T-cell (primary cell): ENCODE measurements around the gene RAB9A. TPM values are rescaled to one million over a fixed set of nuclear protein-coding genes. Genes with fewer than 3 reads are reported as not detected.

Experiments
- ATAC-seq, 4 experiments: fragments of 200-7000 bp in 3 of 4; fragments of 150-1000 bp in 1 of 4; cut with Tn5 transposase; replicated peaks in 1 of 4; 1 replicate in 3 of 4; 2 replicates in 1 of 4; pipeline ENCODE4 v1.10.0; 2021; ENCODE audit warnings: moderate library complexity in 3 of 4, mild to moderate bottlenecking in 2 of 4, moderate number of reproducible peaks in 1 of 4
- CTCF ChIA-PET, 2 donors: fragments of 300-600 bp; sonication (Branson Sonifier 250); formaldehyde crosslinking; loops; one replicate each; lab custom pipeline; 2022; ENCODE audit warnings: antibody characterized with exemption in 2 of 2; lab: Charles Lee
- POLR2A ChIA-PET, 2 donors: fragments of 300-600 bp; sonication (Branson Sonifier 250); formaldehyde crosslinking; loops; one replicate each; lab custom pipeline; 2022; ENCODE audit warnings: antibody characterized with exemption in 2 of 2; lab: Charles Lee
- DNase-seq, 35 experiments: peaks; one replicate each; pipeline versions ENCODE4 v3.0.0 to v3.0.0-alpha.2; 2013 to 2023
- H3K27ac ChIP-seq: one replicate; pipeline ENCODE4 v1.5.1; 2013; ENCODE audit warnings: low read length
- H3K27me3 ChIP-seq, 2 experiments: replicated peaks in 1 of 2; 1 replicate in 1 of 2; 2 replicates in 1 of 2; pipeline versions ENCODE4 v1.6.1 to v1.7.0; 2013; ENCODE audit warnings: low read length in 1 of 2, mixed read lengths in 1 of 2; ENCODE audit not compliant: control insufficient read depth in 2 of 2, insufficient read depth in 2 of 2; ENCODE audit errors: extremely low read depth in 1 of 2
- H3K36me3 ChIP-seq, 2 donors: 1 replicate in 1 of 2; 2 replicates in 1 of 2; pipeline versions ENCODE4 v1.6.1 to v1.7.0; 2013; ENCODE audit warnings: low read length in 1 of 2; ENCODE audit not compliant: control insufficient read depth in 2 of 2, insufficient read depth in 1 of 2; ENCODE audit errors: extremely low read depth in 1 of 2
- H3K4me1 ChIP-seq, 2 experiments: 1 replicate in 1 of 2; 2 replicates in 1 of 2; pipeline versions ENCODE4 v1.6.1 to v1.7.0; 2013; ENCODE audit warnings: low read length in 2 of 2, mixed read lengths in 1 of 2; ENCODE audit not compliant: insufficient read depth in 2 of 2, control insufficient read depth in 1 of 2; ENCODE audit errors: extremely low read depth in 1 of 2
- H3K4me3 ChIP-seq, 2 donors: 1 replicate in 1 of 2; 2 replicates in 1 of 2; pipeline versions ENCODE4 v1.5.1 to v1.7.0; 2013; ENCODE audit warnings: mild to moderate bottlenecking in 2 of 2, low read length in 1 of 2, moderate library complexity in 1 of 2; ENCODE audit not compliant: control insufficient read depth in 1 of 2; ENCODE audit errors: extremely low read depth in 1 of 2
- H3K9me3 ChIP-seq: 2 replicates; pipeline ENCODE4 v1.7.0; 2013
- H3K27ac Mint-ChIP-seq, 2 donors: one replicate each; pipeline ENCODE4 v1.8.0; 2020 to 2021; ENCODE audit warnings: mild to moderate bottlenecking in 2 of 2, mixed read lengths in 2 of 2
- H3K27me3 Mint-ChIP-seq, 2 donors: one replicate each; pipeline ENCODE4 v1.8.0; 2021 to 2022; ENCODE audit warnings: mixed read lengths in 2 of 2
- H3K36me3 Mint-ChIP-seq: one replicate; pipeline ENCODE4 v1.8.0; 2021; ENCODE audit warnings: mixed read lengths
- H3K4me1 Mint-ChIP-seq, 3 donors: one replicate each; pipeline ENCODE4 v1.8.0; 2020 to 2022; ENCODE audit warnings: mixed read lengths in 3 of 3, mild to moderate bottlenecking in 1 of 3
- H3K4me3 Mint-ChIP-seq, 3 donors: one replicate each; pipeline ENCODE4 v1.8.0; 2020 to 2022; ENCODE audit warnings: mild to moderate bottlenecking in 3 of 3, mixed read lengths in 3 of 3, moderate library complexity in 3 of 3
- H3K9me3 Mint-ChIP-seq, 3 donors: one replicate each; pipeline ENCODE4 v1.8.0; 2020 to 2022; ENCODE audit warnings: mixed read lengths in 3 of 3
- WGBS: methylation state at CpG from one replicate; pipeline ENCODE4 v1.1.5; 2013; ENCODE audit warnings: missing lambda C conversion rate; ENCODE audit not compliant: insufficient coverage; 5-methylcytosine and 5-hydroxymethylcytosine counted together
- total RNA-seq, 35 experiments: library from RNA in 6 of 35; stranded (reverse) in 6 of 35; fragments of 120-200 nt in 1 of 35; gene quantifications; one replicate each; pipeline versions ENCODE4 v1.2.1 to v1.2.4 and lab custom pipeline; 2013 to 2026

Gene RAB9A
- total RNA-seq, 5 donors from 2014 or later (not counting 1 experiment from before 2014, with no cell fraction given) = 12.2 to 27.3 (median 16.4) TPM

GRCh38 chrX:13733506-13733905, 44.6 kb downstream of the RAB9A start:
- H3K36me3 ChIP-seq = peaks cover 0 to 8% of the 10 kb centered on the region in 2 donors
- WGBS = 67% methylated on average over 1 of the region's 4 CpGs
- H3K4me3 ChIP-seq = peak overlapping the region in 1 of 2 donors; percentile 92
- DNase-seq = no peak
- H3K4me1 ChIP-seq = peaks cover 12 to 15% of the 10 kb centered on the region in 2 experiments
- no peaks in the 10 kb centered on the region for H3K27me3 ChIP-seq
- H3K9me3 ChIP-seq = no peaks in the 10 kb centered on the region
- CTCF ChIA-PET = interaction anchor here (0.6 to 1.9 kb wide), 4 partner anchors 8 to 64 kb away, joined by 3 to 9 read pairs (median 4); no protein-coding TSS in a partner anchor
- peak overlapping the region; percentile 83 to 94 (median 89) for H3K4me3 Mint-ChIP-seq
- no peaks in the 10 kb centered on the region for H3K9me3 Mint-ChIP-seq
- POLR2A ChIA-PET = interaction anchor here in 1 of 2 donors (2.0 to 3.0 kb wide), 2 partner anchors 9 to 18 kb away, joined by 8 to 14 read pairs; no protein-coding TSS in a partner anchor
- peaks cover 0 to 7% of the 10 kb centered on the region in 2 donors for H3K27me3 Mint-ChIP-seq
- peaks cover 32% of the 10 kb centered on the region for H3K36me3 Mint-ChIP-seq
- H3K27ac Mint-ChIP-seq = peak overlapping the region; percentile 91 to 98
- peaks cover 47 to 75% (median 74%) of the 10 kb centered on the region in 3 donors for H3K4me1 Mint-ChIP-seq
- peak overlapping the region; percentile 98 for H3K27ac ChIP-seq
- ATAC-seq = no peak

- ChIA-PET POLR2A (interaction anchor here (0.7 to 3.0 kb wide), 9 partner anchors 8 to 81 kb away, joined by 3 to 14 read pairs (median 5); no protein-coding TSS in a partner anchor), CTCF (interaction anchor here (0.5 to 2.0 kb wide), 11 partner anchors 9 to 46 kb away, joined by 3 to 10 read pairs (median 3); partner anchors contain the start of gene RAB9A (in 1 of the 2))
- Mint-ChIP-seq H3K27ac (peak within 1 kb of the TSS; percentile 91 to 98), H3K9me3 (no peaks in the 10 kb centered on the region), H3K27me3 (peaks cover 0 to 7% of the 10 kb centered on the region in 2 donors), H3K36me3 (peaks cover 24% of the 10 kb centered on the region), H3K4me1 (peaks cover 47 to 67% (median 66%) of the 10 kb centered on the region in 3 donors), H3K4me3 (peak within 1 kb of the TSS; percentile 83 to 94 (median 89))
- Histone ChIP-seq H3K4me3 (peak within 1 kb of the TSS; percentile 83 to 92), H3K36me3 (peaks cover 0 to 11% of the 10 kb centered on the region in 2 donors), H3K27me3 (no peaks in the 10 kb centered on the region), H3K9me3 (no peaks in the 10 kb centered on the region), H3K27ac (peak within 1 kb of the TSS; percentile 98), H3K4me1 (peaks cover 12 to 15% of the 10 kb centered on the region in 2 experiments)
- ATAC-seq (peak; percentile 91 to 93 (median 93)), DNase-seq (peak; percentile 78 to 94 (median 86))
- under 1% methylated on average over 37 of the region's 75 CpGs for WGBS
These were observed 45.6 kb downstream of the RAB9A start, which contains the start of the genes OFD1 and TRAPPC2 for GRCh38 chrX:13734278-13735172. Gene OFD1, plus strand, starts transcription at chrX:13734748. Its CDS starts 324 bp downstream, at chrX:13735072. Gene TRAPPC2, minus strand, starts transcription at chrX:13734620. Its CDS starts 14,657 bp downstream, at chrX:13719963.

- ChIA-PET POLR2A (interaction anchor here (0.5 to 0.7 kb wide), 3 partner anchors 9 to 1982 kb away, joined by 3 to 4 read pairs (median 4); no protein-coding TSS in a partner anchor), CTCF (no interaction called here)
- no peak overlapping the region for H3K4me3 ChIP-seq
- Mint-ChIP-seq H3K36me3 (peaks cover 14% of the 10 kb centered on the region), H3K4me1 (peaks cover 24 to 46% (median 33%) of the 10 kb centered on the region in 3 donors), H3K27ac (peak overlapping the region; percentile 11 to 89), H3K27me3 (peaks cover 0 to 7% of the 10 kb centered on the region in 2 donors), H3K9me3 (no peaks in the 10 kb centered on the region), H3K4me3 (peak overlapping the region in 1 of 3 donors; percentile 13)
- DNase-seq (no peak), ATAC-seq (no peak)
- H3K9me3 ChIP-seq = no peaks in the 10 kb centered on the region
- no peaks in the 10 kb centered on the region for H3K27me3 ChIP-seq
- H3K4me1 ChIP-seq = peaks cover 0 to 8% of the 10 kb centered on the region in 2 experiments
- H3K36me3 ChIP-seq = peaks cover 0 to 30% of the 10 kb centered on the region in 2 donors
- peak overlapping the region; percentile 79 for H3K27ac ChIP-seq
- no CpG with 5 or more reads among the region's 6 CpGs for WGBS
These were observed 52.8 kb downstream of the RAB9A start for GRCh38 chrX:13741695-13742094.

- H3K27me3 Mint-ChIP-seq = peaks cover 0 to 5% of the 10 kb centered on the region in 2 donors
- H3K27ac Mint-ChIP-seq = peak overlapping the region; percentile 88 to 89
- peaks cover 21 to 46% (median 29%) of the 10 kb centered on the region in 3 donors for H3K4me1 Mint-ChIP-seq
- no CpG with 5 or more reads among the region's 13 CpGs for WGBS
- peak overlapping the region; percentile 79 for H3K27ac ChIP-seq
- H3K36me3 Mint-ChIP-seq = peaks cover 20% of the 10 kb centered on the region
- DNase-seq = peak in 29 of 35 experiments; percentile 6 to 72 (median 23)
- CTCF ChIA-PET = interaction anchor here (0.5 to 0.6 kb wide), 3 partner anchors 8 to 15 kb away, joined by 3 to 4 read pairs (median 3); no protein-coding TSS in a partner anchor
- peak overlapping the region in 1 of 2 donors; percentile 17 for H3K4me3 ChIP-seq
- POLR2A ChIA-PET = interaction anchor here in 1 of 2 donors (0.5 to 1.3 kb wide), 4 partner anchors 8 to 73 kb away, joined by 3 to 11 read pairs (median 3); partner anchors contain the start of genes OFD1 and TRAPPC2
- H3K27me3 ChIP-seq = no peaks in the 10 kb centered on the region
- peaks cover 0 to 8% of the 10 kb centered on the region in 2 experiments for H3K4me1 ChIP-seq
- ATAC-seq = peak; percentile 45 to 91 (median 70)
- no peaks in the 10 kb centered on the region for H3K9me3 Mint-ChIP-seq
- H3K9me3 ChIP-seq = no peaks in the 10 kb centered on the region
- peak overlapping the region; percentile 50 to 70 (median 56) for H3K4me3 Mint-ChIP-seq
- peaks cover 0 to 31% of the 10 kb centered on the region in 2 donors for H3K36me3 ChIP-seq
These were observed 53.7 kb downstream of the RAB9A start for GRCh38 chrX:13742397-13743176.

GRCh38 chrX:13747836-13748235, 58.9 kb downstream of the RAB9A start:
- H3K9me3 Mint-ChIP-seq = no peaks in the 10 kb centered on the region

More at GRCh38 chrX:13747836-13748235, 58.9 kb downstream of the RAB9A start:
- Mint-ChIP-seq H3K36me3 (peaks cover 34% of the 10 kb centered on the region), H3K4me1 (peaks cover 13 to 44% (median 22%) of the 10 kb centered on the region in 3 donors), H3K27ac (peak overlapping the region in 1 of 2 donors; percentile 66), H3K4me3 (no peak overlapping the region), H3K27me3 (no peaks in the 10 kb centered on the region)
- ATAC-seq (peak in 3 of 4 experiments; percentile 37 to 57 (median 38)), DNase-seq (peak in 25 of 35 experiments; percentile 7 to 66 (median 22))
- Histone ChIP-seq H3K9me3 (no peaks in the 10 kb centered on the region), H3K27me3 (no peaks in the 10 kb centered on the region), H3K27ac (no peak overlapping the region), H3K36me3 (peaks cover 0 to 42% of the 10 kb centered on the region in 2 donors), H3K4me3 (no peak overlapping the region), H3K4me1 (peaks cover 0 to 6% of the 10 kb centered on the region in 2 experiments)
- CTCF ChIA-PET = interaction anchor here (0.6 to 2.2 kb wide), 6 partner anchors 9 to 241 kb away, joined by 3 to 10 read pairs (median 4); partner anchors contain the start of genes OFD1 (in 1 of the 2) and TRAPPC2 (in 1 of the 2)
- POLR2A ChIA-PET = no interaction called here
- no CpG with 5 or more reads among the region's 2 CpGs for WGBS
